ENCODE results near the gene JAKMIP1. TPM values are rescaled to one million over a fixed set of nuclear protein-coding genes. Genes with fewer than 3 reads are reported as not detected.

The JAKMIP1 gene
- total RNA-seq, 1 experiment from 2014 or later: not detected

GRCh38 chr4:6228158-6229067 lies 28.1 kb upstream of the JAKMIP1 start:
- no peaks in the 10 kb centered on the region for H3K4me1 ChIP-seq (replicated peaks; ENCODE audit: insufficient read depth)
- no peak for DNase-seq
- ChIA-PET CTCF (no interaction called here), POLR2A (ENCODE audit: unreplicated experiment) (no interaction called here)
- H3K9me3 ChIP-seq (ENCODE audit: insufficient read depth, low read depth): no peaks in the 10 kb centered on the region
- no peak overlapping the region for H3K4me3 ChIP-seq
- H3K79me2 ChIP-seq (ENCODE audit: low read depth): no peaks in the 10 kb centered on the region
- no peaks in the 10 kb centered on the region for H3K36me3 ChIP-seq (ENCODE audit: low read depth)
- BruUV-seq (replicated peaks): no TSS peak
- no peaks in the 10 kb centered on the region for H3K9me2 ChIP-seq (ENCODE audit: insufficient read depth)
- no peaks in the 10 kb centered on the region for H4K20me1 ChIP-seq (ENCODE audit: insufficient read depth)
- H2AFZ ChIP-seq: no peak overlapping the region
- H3F3A ChIP-seq (ENCODE audit: insufficient read depth, low read depth): no peaks in the 10 kb centered on the region
- no peak overlapping the region for H3K27ac ChIP-seq
- no peak overlapping the region for H3K4me2 ChIP-seq
- no peak for TF ChIP-seq CTCF (conservative IDR thresholded peaks at IDR 0.05)
- TF ChIP-seq EZH2 (IDR thresholded peaks at IDR 0.05; ENCODE audit: low read depth): no peak
- intact Hi-C loops (cut with micrococcal nuclease; ENCODE audit: unreplicated experiment): no loop called here
- H3K27me3 ChIP-seq (ENCODE audit: insufficient read depth, low read depth): peaks cover 24% of the 10 kb centered on the region

DNA sequence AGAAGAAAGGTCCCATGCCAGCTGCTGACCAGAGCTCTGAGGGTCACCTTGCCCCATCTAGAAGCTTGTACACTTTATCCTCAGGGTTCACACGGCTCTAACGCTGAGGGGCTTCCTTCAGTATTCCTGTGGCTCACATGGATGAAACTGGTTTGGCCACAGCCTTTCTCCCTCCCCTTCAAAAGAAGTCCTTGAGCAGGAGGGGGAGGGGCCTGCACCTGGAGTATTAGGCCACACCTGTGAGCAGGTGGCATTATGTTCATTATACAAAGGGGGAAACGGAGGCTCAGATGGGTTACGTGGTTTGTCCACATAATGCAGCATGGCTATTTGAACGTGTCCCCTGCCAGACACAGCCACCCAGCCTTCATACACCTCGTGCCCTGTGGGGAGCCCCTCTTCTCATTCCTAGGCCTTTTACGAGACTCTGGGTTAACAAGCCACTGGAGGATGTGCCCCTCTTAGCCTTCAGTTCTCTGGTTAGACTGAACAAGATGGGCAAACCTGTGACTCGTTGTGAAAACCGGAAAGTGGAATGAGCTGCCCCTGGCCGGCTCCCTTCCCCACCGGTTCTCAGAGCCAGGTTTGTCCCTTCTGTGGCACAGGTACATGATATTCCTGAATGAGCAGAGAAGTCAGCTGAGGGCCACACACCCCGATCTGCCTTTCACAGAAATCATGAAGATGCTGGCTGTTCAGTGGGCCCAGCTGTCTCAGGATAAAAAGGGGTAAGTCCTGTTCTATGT lies 27.2 kb upstream of the JAKMIP1 start:
- Histone ChIP-seq H3K9me3 (ENCODE audit: insufficient read depth, low read depth) (no peaks in the 10 kb centered on the region), H3F3A (ENCODE audit: insufficient read depth, low read depth) (no peaks in the 10 kb centered on the region), H3K9me2 (ENCODE audit: insufficient read depth) (no peaks in the 10 kb centered on the region), H3K4me2 (no peak overlapping the region), H2AFZ (no peak overlapping the region), H3K27ac (no peak overlapping the region), H3K36me3 (ENCODE audit: low read depth) (no peaks in the 10 kb centered on the region), H3K4me3 (no peak overlapping the region), H3K27me3 (ENCODE audit: insufficient read depth, low read depth) (peaks cover 24% of the 10 kb centered on the region), H3K79me2 (ENCODE audit: low read depth) (no peaks in the 10 kb centered on the region), H4K20me1 (ENCODE audit: insufficient read depth) (no peaks in the 10 kb centered on the region), H3K4me1 (replicated peaks; ENCODE audit: insufficient read depth) (no peaks in the 10 kb centered on the region)
- ChIA-PET CTCF (no interaction called here), POLR2A (ENCODE audit: unreplicated experiment) (no interaction called here)
- no peak for TF ChIP-seq EZH2 (IDR thresholded peaks at IDR 0.05; ENCODE audit: low read depth)
- TF ChIP-seq CTCF (conservative IDR thresholded peaks at IDR 0.05): no peak
- no peak for DNase-seq
- no TSS peak for BruUV-seq (replicated peaks)
- intact Hi-C loops (cut with micrococcal nuclease; ENCODE audit: unreplicated experiment): no loop called here

- CTCF ChIA-PET: no interaction called here
- no TSS peak for BruUV-seq (replicated peaks)
- POLR2A ChIA-PET (ENCODE audit: unreplicated experiment): no interaction called here
These were observed 26.2 kb upstream of the JAKMIP1 start for GRCh38 chr4:6226506-6226905.

More at GRCh38 chr4:6226506-6226905, 26.2 kb upstream of the JAKMIP1 start:
- Histone ChIP-seq H2AFZ (no peak overlapping the region), H3F3A (ENCODE audit: insufficient read depth, low read depth) (no peaks in the 10 kb centered on the region), H3K9me2 (ENCODE audit: insufficient read depth) (no peaks in the 10 kb centered on the region), H3K4me2 (no peak overlapping the region), H3K9me3 (ENCODE audit: insufficient read depth, low read depth) (no peaks in the 10 kb centered on the region), H3K27ac (no peak overlapping the region), H3K79me2 (ENCODE audit: low read depth) (no peaks in the 10 kb centered on the region), H4K20me1 (ENCODE audit: insufficient read depth) (no peaks in the 10 kb centered on the region), H3K36me3 (ENCODE audit: low read depth) (no peaks in the 10 kb centered on the region), H3K4me1 (replicated peaks; ENCODE audit: insufficient read depth) (no peaks in the 10 kb centered on the region), H3K4me3 (no peak overlapping the region), H3K27me3 (ENCODE audit: insufficient read depth, low read depth) (peaks cover 20% of the 10 kb centered on the region)
- no peak for TF ChIP-seq CTCF (conservative IDR thresholded peaks at IDR 0.05)
- TF ChIP-seq EZH2 (IDR thresholded peaks at IDR 0.05; ENCODE audit: low read depth): no peak
- intact Hi-C loops (cut with micrococcal nuclease; ENCODE audit: unreplicated experiment): no loop called here
- DNase-seq: no peak

All from PC-9 (cell line).